Measurements from ENCODE around the gene TSPAN17. TPM values are rescaled to one million over a fixed set of nuclear protein-coding genes. Genes with fewer than 3 reads are reported as not detected.
"Not testable (repeated sequence)": the region's sequence is repeated elsewhere in the genome, so short reads cannot be mapped to it uniquely, and the experiment has no call there.

Gene TSPAN17, protein sequence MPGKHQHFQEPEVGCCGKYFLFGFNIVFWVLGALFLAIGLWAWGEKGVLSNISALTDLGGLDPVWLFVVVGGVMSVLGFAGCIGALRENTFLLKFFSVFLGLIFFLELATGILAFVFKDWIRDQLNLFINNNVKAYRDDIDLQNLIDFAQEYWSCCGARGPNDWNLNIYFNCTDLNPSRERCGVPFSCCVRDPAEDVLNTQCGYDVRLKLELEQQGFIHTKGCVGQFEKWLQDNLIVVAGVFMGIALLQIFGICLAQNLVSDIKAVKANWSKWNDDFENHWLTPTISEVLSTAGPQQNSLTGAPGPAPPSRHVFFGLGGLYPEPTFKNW
- 29.0 and 35.2 TPM in 2 replicates for total RNA-seq
- polyA plus RNA-seq, result 34.8 and 43.5 TPM in 2 replicates
- 38.1 and 58.2 TPM in 2 replicates for polyA plus RNA-seq (2012)
- 44.6 and 56.7 TPM in 2 replicates for polyA minus RNA-seq (ENCODE audit: low replicate concordance)

DNA sequence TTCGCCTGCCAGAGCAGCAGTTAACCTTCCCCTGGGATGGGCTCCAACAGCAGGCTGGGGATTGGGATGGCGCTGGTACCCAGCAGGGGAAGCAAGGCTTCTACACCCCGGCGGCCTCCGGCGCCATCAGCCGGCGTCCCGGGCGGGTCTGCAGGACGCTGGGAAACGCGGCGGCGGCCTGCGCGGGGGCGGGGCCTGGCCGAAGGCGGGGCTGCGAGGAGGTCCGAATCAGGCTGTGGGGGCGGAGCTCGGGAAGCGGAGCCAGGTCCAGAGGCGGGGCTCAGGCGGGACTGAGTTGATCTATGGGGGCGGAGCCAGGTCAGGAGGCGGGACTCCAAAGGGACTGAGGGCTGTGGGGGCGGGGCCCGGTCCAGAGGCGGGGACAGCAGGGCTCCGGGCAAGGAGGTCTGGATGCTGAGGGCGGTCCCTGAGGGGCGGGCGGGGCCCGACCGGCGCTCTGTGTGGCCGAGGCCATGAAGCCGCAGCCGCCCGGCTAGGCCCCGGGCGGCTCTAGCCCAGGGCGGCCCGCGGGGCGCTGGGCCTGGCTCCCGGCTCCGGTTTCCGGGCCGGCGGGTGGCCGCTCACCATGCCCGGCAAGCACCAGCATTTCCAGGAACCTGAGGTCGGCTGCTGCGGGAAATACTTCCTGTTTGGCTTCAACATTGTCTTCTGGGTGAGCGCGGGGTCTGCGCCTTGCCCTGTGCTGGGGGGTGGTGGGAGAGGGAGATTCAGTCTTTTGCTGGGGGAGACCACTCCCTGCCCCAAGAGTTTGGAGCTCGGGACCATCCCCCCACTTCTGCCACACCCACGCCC, at the start of gene TSPAN17:
Gene TSPAN17, plus strand, starts transcription at position 455 of the 813 bp plus-strand sequence. Its CDS starts 132 bp downstream, at position 587.
- peaks cover 12% of the 10 kb centered on the region for H3K79me2 ChIP-seq (ENCODE audit: control insufficient read depth, insufficient read depth, low read length)
- H4K20me1 ChIP-seq (ENCODE audit: control insufficient read depth, extremely low read depth, insufficient read depth, low read length), result no peaks in the 10 kb centered on the region
- TF ChIP-seq, protein P1, sequence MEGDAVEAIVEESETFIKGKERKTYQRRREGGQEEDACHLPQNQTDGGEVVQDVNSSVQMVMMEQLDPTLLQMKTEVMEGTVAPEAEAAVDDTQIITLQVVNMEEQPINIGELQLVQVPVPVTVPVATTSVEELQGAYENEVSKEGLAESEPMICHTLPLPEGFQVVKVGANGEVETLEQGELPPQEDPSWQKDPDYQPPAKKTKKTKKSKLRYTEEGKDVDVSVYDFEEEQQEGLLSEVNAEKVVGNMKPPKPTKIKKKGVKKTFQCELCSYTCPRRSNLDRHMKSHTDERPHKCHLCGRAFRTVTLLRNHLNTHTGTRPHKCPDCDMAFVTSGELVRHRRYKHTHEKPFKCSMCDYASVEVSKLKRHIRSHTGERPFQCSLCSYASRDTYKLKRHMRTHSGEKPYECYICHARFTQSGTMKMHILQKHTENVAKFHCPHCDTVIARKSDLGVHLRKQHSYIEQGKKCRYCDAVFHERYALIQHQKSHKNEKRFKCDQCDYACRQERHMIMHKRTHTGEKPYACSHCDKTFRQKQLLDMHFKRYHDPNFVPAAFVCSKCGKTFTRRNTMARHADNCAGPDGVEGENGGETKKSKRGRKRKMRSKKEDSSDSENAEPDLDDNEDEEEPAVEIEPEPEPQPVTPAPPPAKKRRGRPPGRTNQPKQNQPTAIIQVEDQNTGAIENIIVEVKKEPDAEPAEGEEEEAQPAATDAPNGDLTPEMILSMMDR (conservative IDR thresholded peaks at IDR 0.05 in 1 of 2, IDR thresholded peaks at IDR 0.05 in 1 of 2; ENCODE audit: low read depth in 1 of 2, low read length in 2 of 2), result peak; percentile 22 to 30
- TF ChIP-seq EZH2 (IDR thresholded peaks at IDR 0.05; ENCODE audit: low read length, missing control alignments), result no peak
- H3K27me3 ChIP-seq (ENCODE audit: control insufficient read depth, insufficient read depth, low read length), result no peaks in the 10 kb centered on the region
- H3K4me3 ChIP-seq (replicated peaks in 1 of 4; ENCODE audit: control extremely low read depth in 1 of 4, insufficient read depth in 1 of 4, low read depth in 3 of 4, low read length in 4 of 4), result peak within 1 kb of the TSS; percentile 79 to 89 (median 82)
- H3K4me2 ChIP-seq (ENCODE audit: extremely low read depth, insufficient read depth, low read length), result peak within 1 kb of the TSS; percentile 95
- no peaks in the 10 kb centered on the region for H3K36me3 ChIP-seq (ENCODE audit: control insufficient read depth, insufficient read depth, low read length)
- peak within 1 kb of the TSS; percentile 61 for H3K27ac ChIP-seq (ENCODE audit: insufficient read depth, low read length)
- H3K4me1 ChIP-seq (ENCODE audit: control insufficient read depth, extremely low read depth, insufficient read depth, low read length), result peaks cover 11% of the 10 kb centered on the region
- peak within 1 kb of the TSS; percentile 96 for H2AFZ ChIP-seq (ENCODE audit: low read length)
- peak within 1 kb of the TSS; percentile 87 for H3K9ac ChIP-seq (ENCODE audit: insufficient read depth, low read length)
- peak; percentile 96 to 99 for DNase-seq (ENCODE audit: low read depth in 2 of 2)
- no peaks in the 10 kb centered on the region for H3K9me3 ChIP-seq (ENCODE audit: control insufficient read depth, insufficient read depth, low read depth, low read length)

DNA sequence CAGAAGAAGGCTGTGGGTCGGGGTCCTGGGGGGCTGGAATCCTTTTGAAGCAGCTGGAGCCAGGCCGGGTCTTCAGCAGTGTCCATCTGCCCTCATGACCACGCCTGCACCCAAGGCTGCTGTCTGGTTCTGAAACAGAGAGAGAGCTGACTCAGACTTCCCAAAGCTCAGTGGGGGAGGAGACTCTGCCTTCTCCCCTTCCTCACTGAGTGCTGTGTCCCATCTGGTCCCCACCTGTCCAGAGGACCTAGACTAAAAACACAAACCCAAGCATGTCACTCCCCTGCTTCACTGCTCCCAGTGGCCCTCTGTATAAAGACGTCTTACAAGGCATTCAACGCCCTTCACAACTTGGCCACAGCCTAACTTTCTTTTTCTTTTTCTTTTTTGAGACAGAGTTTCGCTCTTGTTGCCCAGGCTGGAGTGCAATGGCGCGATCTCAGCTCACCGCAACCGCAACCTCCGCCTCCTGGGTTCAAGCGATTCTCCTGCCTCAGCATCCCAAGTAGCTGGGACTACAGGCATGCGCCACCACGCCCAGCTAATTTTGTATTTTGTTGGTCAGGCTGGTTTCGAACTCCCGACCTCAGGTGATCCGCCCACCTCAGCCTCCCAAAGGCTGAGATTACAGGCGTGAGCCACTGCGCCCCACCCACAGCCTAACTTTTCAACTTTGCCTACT, 47.4 kb upstream of the TSPAN17 start:
- not testable (repeated sequence) for H3K4me2 ChIP-seq (ENCODE audit: extremely low read depth, insufficient read depth, low read length); H3K36me3 ChIP-seq (ENCODE audit: control insufficient read depth, insufficient read depth, low read length); H3K9ac ChIP-seq (ENCODE audit: insufficient read depth, low read length); H4K20me1 ChIP-seq (ENCODE audit: control insufficient read depth, extremely low read depth, insufficient read depth, low read length); H3K27me3 ChIP-seq (ENCODE audit: control insufficient read depth, insufficient read depth, low read length); H3K4me3 ChIP-seq (replicated peaks in 1 of 4; ENCODE audit: control extremely low read depth in 1 of 4, insufficient read depth in 1 of 4, low read depth in 3 of 4, low read length in 4 of 4); H3K9me3 ChIP-seq (ENCODE audit: control insufficient read depth, insufficient read depth, low read depth, low read length); H3K4me1 ChIP-seq (ENCODE audit: control insufficient read depth, extremely low read depth, insufficient read depth, low read length); H3K79me2 ChIP-seq (ENCODE audit: control insufficient read depth, insufficient read depth, low read length); H3K27ac ChIP-seq (ENCODE audit: insufficient read depth, low read length); H2AFZ ChIP-seq (ENCODE audit: low read length)
- DNase-seq (ENCODE audit: low read depth in 2 of 2), result peak in 1 of 2 donors; percentile 19

DNA sequence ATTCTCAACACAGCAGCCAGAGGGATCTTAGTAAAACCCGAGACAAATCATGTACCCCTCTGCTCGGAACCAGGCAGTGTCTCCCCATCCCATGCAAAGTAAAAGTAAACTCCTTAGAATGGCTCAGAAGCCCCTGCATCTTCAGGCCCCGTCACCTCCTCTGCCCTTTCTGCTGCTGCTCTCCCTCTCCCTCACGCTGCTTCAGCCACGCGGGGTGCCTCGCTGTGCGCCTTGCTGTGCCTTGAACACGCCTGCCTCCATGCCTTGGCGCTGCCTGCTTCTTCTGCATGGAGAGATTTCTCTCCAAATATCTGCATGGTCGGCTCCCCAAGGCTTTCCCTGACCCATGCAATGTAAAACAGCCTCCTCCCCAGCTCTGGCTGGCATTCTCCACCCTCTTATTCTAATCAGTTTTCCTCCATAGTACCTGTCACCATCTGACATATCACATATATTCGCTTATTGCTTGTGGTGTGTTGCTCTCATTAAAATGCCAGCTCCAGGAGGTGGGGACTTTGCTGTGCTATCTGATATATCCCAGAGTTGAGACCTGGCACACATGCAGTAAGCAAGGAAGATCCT, 45.3 kb upstream of the TSPAN17 start:
- DNase-seq (ENCODE audit: low read depth in 2 of 2), result no peak

More for the DNA sequence above, 45.3 kb upstream of the TSPAN17 start:
- H3K4me1 ChIP-seq (ENCODE audit: control insufficient read depth, extremely low read depth, insufficient read depth, low read length), result no peaks in the 10 kb centered on the region
- no peak overlapping the region for H3K4me3 ChIP-seq (replicated peaks in 1 of 4; ENCODE audit: control extremely low read depth in 1 of 4, insufficient read depth in 1 of 4, low read depth in 3 of 4, low read length in 4 of 4)
- H2AFZ ChIP-seq (ENCODE audit: low read length), result no peak overlapping the region
- H3K9me3 ChIP-seq (ENCODE audit: control insufficient read depth, insufficient read depth, low read depth, low read length), result no peaks in the 10 kb centered on the region
- H3K27ac ChIP-seq (ENCODE audit: insufficient read depth, low read length), result no peak overlapping the region
- peaks cover 1% of the 10 kb centered on the region for H3K36me3 ChIP-seq (ENCODE audit: control insufficient read depth, insufficient read depth, low read length)
- H3K79me2 ChIP-seq (ENCODE audit: control insufficient read depth, insufficient read depth, low read length), result no peaks in the 10 kb centered on the region
- no peaks in the 10 kb centered on the region for H3K27me3 ChIP-seq (ENCODE audit: control insufficient read depth, insufficient read depth, low read length)
- H3K4me2 ChIP-seq (ENCODE audit: extremely low read depth, insufficient read depth, low read length), result no peak overlapping the region
- TF ChIP-seq EZH2 (IDR thresholded peaks at IDR 0.05; ENCODE audit: low read length, missing control alignments), result no peak
- TF ChIP-seq, protein P1 (conservative IDR thresholded peaks at IDR 0.05 in 1 of 2, IDR thresholded peaks at IDR 0.05 in 1 of 2; ENCODE audit: low read depth in 1 of 2, low read length in 2 of 2), result no peak
- H4K20me1 ChIP-seq (ENCODE audit: control insufficient read depth, extremely low read depth, insufficient read depth, low read length), result no peaks in the 10 kb centered on the region
- H3K9ac ChIP-seq (ENCODE audit: insufficient read depth, low read length), result no peak overlapping the region

Measured in fibroblast of lung (primary cell).